Transverse colon (tissue), 4 donors: ENCODE measurements around the gene MAF. TPM values are rescaled to one million over a fixed set of nuclear protein-coding genes. Genes with fewer than 3 reads are reported as not detected.

Source experiments
- DNase-seq: peaks from one replicate; pipeline ENCODE4 v3.0.0-alpha.2; 2019
- H3K27ac ChIP-seq, 4 donors: fragments of 200-600 bp; sonication (generic); 2 replicates each; pipeline ENCODE4 v1.5.1; 2016 to 2018; ENCODE audit warnings: inconsistent platforms in 4 of 4
- H3K27me3 ChIP-seq: fragments of 200-600 bp; sonication (generic); 2 replicates; pipeline ENCODE4 v1.5.1; 2017; ENCODE audit warnings: inconsistent platforms
- H3K36me3 ChIP-seq, 4 donors: fragments of 200-600 bp; sonication (generic); 2 replicates each; pipeline ENCODE4 v1.5.1; 2017 to 2019; ENCODE audit warnings: inconsistent platforms in 4 of 4
- H3K4me1 ChIP-seq, 4 donors: fragments of 200-600 bp; sonication (generic); 2 replicates each; pipeline ENCODE4 v1.5.1; 2017 to 2020; ENCODE audit warnings: inconsistent platforms in 4 of 4
- H3K4me3 ChIP-seq, 4 donors: fragments of 200-600 bp; sonication (generic); 1 replicate in 1 of 4; 2 replicates in 3 of 4; pipeline versions ENCODE4 v1.5.1 to v1.6.1; 2017 to 2019; ENCODE audit warnings: inconsistent platforms in 4 of 4
- H3K9me3 ChIP-seq, 2 donors: fragments of 200-600 bp; sonication (generic); 2 replicates each; pipeline ENCODE4 v1.5.1; 2017 to 2019; ENCODE audit warnings: inconsistent platforms in 2 of 2
- EP300 ChIP-seq: sonication (generic); formaldehyde crosslinking; IDR thresholded peaks from one replicate; pipeline ENCODE4 v1.6.1; 2017; ENCODE audit warnings: antibody characterized with exemption, low read depth
- POLR2A ChIP-seq: fragments of 450-650 bp; IDR thresholded peaks from one replicate; pipeline ENCODE4 v1.6.1; 2016; ENCODE audit warnings: antibody characterized with exemption, mild to moderate bottlenecking, moderate library complexity
- POLR2AphosphoS5 ChIP-seq, 3 donors: sonication (generic); formaldehyde crosslinking; IDR thresholded peaks; one replicate each; pipeline ENCODE4 v1.6.1; 2016; ENCODE audit warnings: antibody characterized with exemption in 3 of 3
- WGBS, 2 donors: methylation state at CpG; one replicate each; pipeline ENCODE4 v1.1.5; 2018; ENCODE audit warnings: low coverage in 1 of 2; 5-methylcytosine and 5-hydroxymethylcytosine counted together
- in situ Hi-C, 4 donors: fragments of 200-750 bp; cut with MboI; loops; one replicate each; pipeline versions ENCODE4 v1.15.0 to v1.15.1; 2017; ENCODE audit warnings: low sequenced_read_pairs in 3 of 4, low pct_ligation_motif_present in 1 of 4, low pct_unique_long_range_greater_than_20kb in 1 of 4
- intact Hi-C: fragments of 100-400 bp; cut with DNase I; formaldehyde crosslinking; loops from one replicate; pipeline ENCODE4 v1.15.1; 2023; ENCODE audit warnings: low total_unique reads
- total RNA-seq, 4 donors: library from RNA; depleted of rRNA; stranded (reverse); fragments of >200 nt; gene quantifications; one replicate each; pipeline ENCODE4 v1.1.0, GENCODE V29; 2016
- TF ChIP-seq, protein P1 (sequence below), 5 experiments: fragments of 200-600 bp in 3 of 5; fragments of 450-650 bp in 2 of 5; sonication (generic) in 3 of 5; IDR thresholded peaks; 1 replicate in 2 of 5; 2 replicates in 3 of 5; pipeline ENCODE4 v1.5.1; 2016 to 2017; ENCODE audit warnings: antibody characterized with exemption in 5 of 5, inconsistent platforms in 3 of 5, mild to moderate bottlenecking in 2 of 5, moderate library complexity in 1 of 5

Gene MAF
- total RNA-seq, 4 donors from 2014 or later: 8.4 to 25.2 (median 14.0) TPM

DNA sequence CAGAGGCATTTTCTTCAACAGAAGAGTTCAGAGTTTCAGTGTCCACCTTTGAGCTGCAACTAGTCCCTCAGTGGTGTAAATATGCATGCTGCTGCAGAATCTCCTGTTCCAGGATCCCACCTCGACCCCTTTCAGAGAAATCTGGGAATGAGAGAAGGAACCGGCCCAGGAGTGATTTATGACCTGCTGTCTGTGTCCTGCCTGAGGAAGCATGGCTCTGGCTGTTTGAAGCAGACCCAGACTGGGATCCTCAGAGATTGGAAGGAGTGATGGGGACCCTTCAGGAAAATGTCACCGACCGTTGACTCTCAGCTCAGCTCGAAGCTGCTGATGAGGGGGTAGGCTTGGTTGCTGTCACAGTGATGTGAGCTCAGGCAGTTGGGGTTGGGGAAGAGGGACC is 8.4 kb upstream of the MAF start:
- in situ Hi-C loops: loop anchor here in 3 of 4 donors (10.0 to 25.0 kb wide), 3 partner anchors 897 to 1104 kb away; no protein-coding TSS in a partner anchor
- TF ChIP-seq, protein P1, sequence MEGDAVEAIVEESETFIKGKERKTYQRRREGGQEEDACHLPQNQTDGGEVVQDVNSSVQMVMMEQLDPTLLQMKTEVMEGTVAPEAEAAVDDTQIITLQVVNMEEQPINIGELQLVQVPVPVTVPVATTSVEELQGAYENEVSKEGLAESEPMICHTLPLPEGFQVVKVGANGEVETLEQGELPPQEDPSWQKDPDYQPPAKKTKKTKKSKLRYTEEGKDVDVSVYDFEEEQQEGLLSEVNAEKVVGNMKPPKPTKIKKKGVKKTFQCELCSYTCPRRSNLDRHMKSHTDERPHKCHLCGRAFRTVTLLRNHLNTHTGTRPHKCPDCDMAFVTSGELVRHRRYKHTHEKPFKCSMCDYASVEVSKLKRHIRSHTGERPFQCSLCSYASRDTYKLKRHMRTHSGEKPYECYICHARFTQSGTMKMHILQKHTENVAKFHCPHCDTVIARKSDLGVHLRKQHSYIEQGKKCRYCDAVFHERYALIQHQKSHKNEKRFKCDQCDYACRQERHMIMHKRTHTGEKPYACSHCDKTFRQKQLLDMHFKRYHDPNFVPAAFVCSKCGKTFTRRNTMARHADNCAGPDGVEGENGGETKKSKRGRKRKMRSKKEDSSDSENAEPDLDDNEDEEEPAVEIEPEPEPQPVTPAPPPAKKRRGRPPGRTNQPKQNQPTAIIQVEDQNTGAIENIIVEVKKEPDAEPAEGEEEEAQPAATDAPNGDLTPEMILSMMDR (IDR thresholded peaks at IDR 0.05): no peak
- TF ChIP-seq POLR2A (no peak), EP300 (no peak), POLR2AphosphoS5 (IDR thresholded peaks at IDR 0.05) (no peak)
- Histone ChIP-seq H3K4me1 (peaks cover 0 to 10% (median 0%) of the 10 kb centered on the region in 4 donors), H3K36me3 (no peaks in the 10 kb centered on the region), H3K27ac (no peak overlapping the region), H3K27me3 (no peaks in the 10 kb centered on the region), H3K9me3 (no peaks in the 10 kb centered on the region), H3K4me3 (no peak overlapping the region)
- intact Hi-C loops: loop anchor here (10.0 kb wide), 1 partner anchor 1484 kb away; no protein-coding TSS in a partner anchor
- whole genome bisulfite sequencing, 2 donors: 78% methylated on average over 5 of the region's 5 CpGs; no CpG with 5 or more reads in 1 of the 2 donors
- no peak for DNase-seq

DNA sequence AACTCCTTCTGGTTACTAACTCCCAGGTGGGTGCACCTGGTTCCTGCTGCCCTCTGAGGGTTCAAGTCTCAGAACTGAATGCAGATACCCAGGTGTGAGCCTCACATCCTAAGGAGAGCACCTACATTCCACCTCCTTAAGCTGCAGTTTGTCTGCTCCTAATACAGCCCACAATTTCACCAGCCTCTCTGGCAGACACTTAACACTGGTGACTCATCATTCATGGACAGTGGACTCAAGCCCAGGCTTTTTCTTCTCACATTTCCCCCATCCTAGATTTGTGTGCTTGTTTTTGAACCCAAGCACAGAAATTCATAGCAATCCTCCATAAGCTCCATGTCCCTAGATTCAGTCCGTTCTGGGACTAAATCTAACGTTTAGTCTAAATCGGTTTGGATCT is 7.0 kb upstream of the MAF start:
- no peak overlapping the region for H3K4me3 ChIP-seq
- no peak for TF ChIP-seq POLR2AphosphoS5 (IDR thresholded peaks at IDR 0.05)
- TF ChIP-seq EP300: no peak
- TF ChIP-seq POLR2A: no peak
- TF ChIP-seq, protein P1 (IDR thresholded peaks at IDR 0.05): no peak
- peaks cover 0 to 10% (median 0%) of the 10 kb centered on the region in 4 donors for H3K4me1 ChIP-seq
- no peak overlapping the region for H3K27ac ChIP-seq
- 60 to 67% methylated on average over 1 to 3 of the region's 3 CpGs for WGBS, 2 donors
- H3K36me3 ChIP-seq: no peaks in the 10 kb centered on the region
- H3K27me3 ChIP-seq: no peaks in the 10 kb centered on the region
- intact Hi-C loops: loop anchor here (10.0 kb wide), 1 partner anchor 1483 kb away; no protein-coding TSS in a partner anchor
- DNase-seq: no peak
- H3K9me3 ChIP-seq: no peaks in the 10 kb centered on the region
- in situ Hi-C loops: loop anchor here in 3 of 4 donors (10.0 to 25.0 kb wide), 3 partner anchors 895 to 1103 kb away; no protein-coding TSS in a partner anchor

DNA sequence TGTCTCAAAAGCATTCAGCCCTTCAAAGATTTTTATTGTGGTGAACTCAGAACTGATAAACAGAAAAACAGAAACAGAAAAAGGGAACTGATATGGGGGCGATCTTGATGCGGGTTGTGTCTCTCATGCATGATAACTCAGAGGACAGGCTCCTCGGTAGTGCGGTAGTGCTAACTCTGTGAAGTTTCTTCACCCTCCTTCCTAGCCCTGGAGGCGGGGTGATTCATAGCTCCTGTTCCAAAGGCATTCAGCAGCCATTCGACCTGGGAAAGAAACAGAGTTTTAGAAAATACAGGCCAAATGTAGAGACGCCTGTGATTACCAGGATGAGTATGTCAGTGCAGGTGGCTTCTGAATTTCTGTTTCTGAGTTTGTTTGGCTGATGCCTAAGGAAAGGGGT is 5.5 kb upstream of the MAF start:
- Histone ChIP-seq H3K27ac (no peak overlapping the region), H3K4me1 (peaks cover 0 to 24% (median 9%) of the 10 kb centered on the region in 4 donors), H3K36me3 (no peaks in the 10 kb centered on the region), H3K9me3 (no peaks in the 10 kb centered on the region), H3K4me3 (no peak overlapping the region), H3K27me3 (no peaks in the 10 kb centered on the region)
- WGBS, 2 donors: 37 to 50% methylated on average over 2 to 7 of the region's 7 CpGs
- DNase-seq: no peak
- TF ChIP-seq POLR2AphosphoS5 (IDR thresholded peaks at IDR 0.05) (no peak), EP300 (no peak), POLR2A (no peak)
- TF ChIP-seq, protein P1 (IDR thresholded peaks at IDR 0.05): no peak
- intact Hi-C loops: loop anchor here (10.0 kb wide), 1 partner anchor 1481 kb away; no protein-coding TSS in a partner anchor
- in situ Hi-C loops: loop anchor here in 3 of 4 donors (10.0 to 25.0 kb wide), 3 partner anchors 894 to 1101 kb away; no protein-coding TSS in a partner anchor

DNA sequence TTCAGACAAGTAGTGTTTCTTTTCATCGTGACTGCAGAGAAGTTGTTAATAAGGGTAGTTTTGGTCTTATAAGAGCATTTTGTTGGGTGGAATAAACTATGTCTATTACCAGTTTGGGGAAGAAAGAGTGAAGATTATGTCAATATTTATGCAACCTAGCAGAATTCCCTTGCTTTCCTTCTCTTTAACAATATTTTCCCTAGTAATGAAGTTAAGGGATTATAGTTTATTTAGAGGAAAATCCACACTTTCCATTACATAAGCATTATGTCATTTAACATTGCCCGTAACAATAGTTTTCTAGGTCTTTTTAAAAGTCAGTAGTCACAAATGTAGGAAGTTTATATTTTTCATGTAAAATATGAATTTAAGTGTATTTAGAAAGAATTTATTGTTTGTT is 2.5 kb upstream of the MAF start:
- 38 to 65% methylated on average over 2 of the region's 2 CpGs for WGBS, 2 donors
- H3K36me3 ChIP-seq: no peaks in the 10 kb centered on the region
- intact Hi-C loops (loop anchor here (2.0 to 10.0 kb wide), 2 partner anchors 1100 to 1478 kb away; no protein-coding TSS in a partner anchor), in situ Hi-C loops (loop anchor here in 3 of 4 donors (10.0 to 25.0 kb wide), 3 partner anchors 891 to 1098 kb away; no protein-coding TSS in a partner anchor)
- H3K27me3 ChIP-seq: peaks cover 9% of the 10 kb centered on the region
- TF ChIP-seq, protein P1 (IDR thresholded peaks at IDR 0.05): no peak
- no peak for TF ChIP-seq POLR2AphosphoS5 (IDR thresholded peaks at IDR 0.05)
- TF ChIP-seq POLR2A: no peak
- no peak for TF ChIP-seq EP300
- no peak for DNase-seq
- peak overlapping the region in 1 of 4 donors; percentile 4 for H3K4me3 ChIP-seq
- peaks cover 0 to 29% (median 10%) of the 10 kb centered on the region in 4 donors for H3K4me1 ChIP-seq
- peak overlapping the region in 3 of 4 donors; percentile 45 to 95 (median 94) for H3K27ac ChIP-seq
- no peaks in the 10 kb centered on the region for H3K9me3 ChIP-seq
